HPDE6-E6E7 (cell line): Measurements from ENCODE around the gene EEFSEC.

Experiments used
- DNase-seq: peaks from one replicate; pipeline ENCODE4 v3.0.0; 2011; ENCODE audit warnings: missing footprints; ENCODE audit errors: extremely low spot score

The EEFSEC gene

DNA sequence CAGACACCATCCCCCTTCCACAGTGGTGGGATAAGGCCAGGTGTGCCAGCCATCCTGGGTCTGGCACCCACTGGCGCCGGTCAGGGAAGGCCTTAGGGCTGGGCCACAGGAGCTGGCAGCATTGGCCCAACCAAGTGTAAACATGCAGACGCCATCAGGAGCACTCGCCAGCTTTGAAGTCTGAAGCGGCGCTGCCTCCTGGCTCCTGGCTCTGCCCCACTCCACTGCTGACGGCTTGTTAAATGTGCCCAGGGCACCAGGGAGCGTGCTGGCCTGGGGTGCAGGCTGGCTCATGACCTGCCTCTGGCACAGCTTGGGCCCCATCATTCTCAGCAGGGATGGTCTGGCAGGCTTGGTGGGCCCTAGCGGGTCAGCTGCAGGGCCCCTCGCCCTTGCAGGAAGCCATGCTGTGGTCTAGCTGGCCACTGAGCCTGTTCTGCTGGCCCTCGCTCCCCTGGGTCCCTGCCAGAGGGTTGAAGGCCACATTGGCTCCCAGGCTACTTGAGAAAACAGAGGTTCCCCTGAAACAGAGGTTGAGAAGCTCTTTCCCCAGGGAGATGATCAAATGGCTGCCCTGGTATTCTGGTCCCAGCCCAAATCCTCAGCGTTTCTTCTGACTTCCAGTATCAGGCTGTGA lies 196.8 kb downstream of the EEFSEC start:
- no peak for DNase-seq

DNA sequence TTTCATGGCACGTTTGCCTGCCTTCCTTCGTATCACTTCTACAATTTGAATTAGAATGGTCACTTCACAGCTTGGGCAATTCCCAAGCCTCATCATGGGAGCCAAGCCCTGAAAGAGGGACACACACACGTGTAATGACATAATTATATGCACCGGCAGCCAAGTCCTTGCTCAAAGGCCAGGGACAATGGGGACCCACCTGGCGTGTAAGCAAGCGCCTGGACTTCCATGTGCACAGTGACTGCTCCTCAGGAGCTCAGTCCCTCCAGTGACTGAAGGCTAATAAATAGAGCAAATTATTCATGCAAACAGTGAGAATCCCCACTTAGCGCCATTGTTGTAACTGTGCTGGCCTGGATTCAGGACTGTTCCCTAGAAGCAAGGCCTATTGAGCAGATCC lies 198.3 kb downstream of the EEFSEC start:
- DNase-seq, result no peak

- DNase-seq, result no peak
These were observed 199.0 kb downstream of the EEFSEC start for GRCh38 chr3:128352326-128352725.

GRCh38 chr3:128353361-128353965 lies 200.2 kb downstream of the EEFSEC start:
- DNase-seq, result no peak

DNA sequence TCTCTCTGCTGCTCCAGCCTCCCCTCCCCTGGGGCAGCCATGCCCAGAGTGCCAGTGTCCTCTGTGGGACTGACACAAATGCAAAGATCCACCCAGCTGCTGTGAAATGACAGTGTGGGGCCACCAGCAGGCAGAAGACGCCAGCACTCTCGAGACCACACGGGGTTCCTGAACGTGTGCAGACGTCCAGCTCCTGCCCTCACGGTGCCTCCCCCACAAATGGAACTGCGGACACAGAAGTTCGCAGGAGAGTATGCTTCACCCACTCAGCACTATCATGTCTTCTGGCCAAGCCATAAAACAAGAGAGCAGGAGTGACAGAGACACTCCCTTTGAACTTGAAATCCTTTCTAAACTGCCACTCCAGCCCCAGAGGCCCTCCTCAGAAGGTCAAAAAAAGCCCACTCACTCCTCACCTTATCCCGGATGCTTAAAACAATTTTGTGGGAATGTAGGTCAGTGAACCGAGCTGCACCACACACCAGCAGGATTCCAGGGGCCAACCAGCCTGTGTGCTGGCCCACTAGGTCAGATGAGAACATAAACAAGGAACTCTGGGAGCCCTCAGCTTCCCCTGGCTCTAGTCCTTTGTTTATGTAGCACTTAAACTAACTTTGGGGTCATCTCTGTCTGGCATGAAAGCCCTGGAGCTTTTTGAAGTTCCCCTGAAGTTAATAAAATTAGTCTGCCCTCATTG lies 200.9 kb downstream of the EEFSEC start:
- DNase-seq, result no peak

GRCh38 chr3:128354788-128355542 lies 201.7 kb downstream of the EEFSEC start:
- no peak for DNase-seq

GRCh38 chr3:128355543-128355919 lies 202.2 kb downstream of the EEFSEC start:
- no peak for DNase-seq

DNA sequence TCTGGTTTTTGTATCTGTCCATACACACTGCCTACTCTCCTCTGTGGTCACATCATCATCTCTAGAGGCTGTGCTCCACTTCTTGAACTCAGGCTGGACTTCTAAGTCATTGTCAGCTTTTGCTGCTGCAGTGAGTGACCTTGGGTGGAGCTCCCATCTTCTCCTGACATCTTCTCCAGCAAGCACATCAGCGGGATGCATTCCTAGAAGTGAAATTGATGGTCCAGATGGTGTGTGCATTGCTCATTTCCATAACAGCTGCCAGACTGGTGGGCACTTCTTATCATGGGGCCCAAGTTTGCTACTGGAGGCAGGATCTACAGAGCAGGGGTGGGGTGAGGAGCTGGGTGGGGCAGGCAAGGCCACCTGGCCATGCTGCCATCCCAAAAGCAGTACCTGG lies 203.5 kb downstream of the EEFSEC start:
- DNase-seq, result no peak

DNA sequence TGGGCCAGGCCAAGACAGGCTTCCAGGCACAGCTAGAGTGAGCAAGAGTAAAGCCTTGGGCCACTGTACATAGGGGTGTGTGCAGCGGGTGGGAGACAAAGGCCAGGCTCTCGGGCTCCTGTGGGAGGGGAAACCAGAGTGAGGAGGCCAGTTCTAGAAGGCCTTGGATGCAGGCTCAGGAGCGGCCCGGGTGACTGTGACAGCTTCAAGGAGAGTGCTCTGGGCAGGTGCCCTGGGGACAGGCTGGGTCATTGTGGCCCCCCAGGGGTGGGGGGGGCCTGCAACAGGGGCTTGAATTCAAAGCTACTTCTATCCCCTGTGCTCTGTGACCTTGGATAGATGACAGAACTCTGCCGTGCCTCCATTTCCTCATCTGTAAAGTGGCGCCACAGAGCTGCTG lies 204.3 kb downstream of the EEFSEC start:
- no peak for DNase-seq

GRCh38 chr3:128358156-128358895 lies 205.0 kb downstream of the EEFSEC start:
- DNase-seq, result no peak

DNA sequence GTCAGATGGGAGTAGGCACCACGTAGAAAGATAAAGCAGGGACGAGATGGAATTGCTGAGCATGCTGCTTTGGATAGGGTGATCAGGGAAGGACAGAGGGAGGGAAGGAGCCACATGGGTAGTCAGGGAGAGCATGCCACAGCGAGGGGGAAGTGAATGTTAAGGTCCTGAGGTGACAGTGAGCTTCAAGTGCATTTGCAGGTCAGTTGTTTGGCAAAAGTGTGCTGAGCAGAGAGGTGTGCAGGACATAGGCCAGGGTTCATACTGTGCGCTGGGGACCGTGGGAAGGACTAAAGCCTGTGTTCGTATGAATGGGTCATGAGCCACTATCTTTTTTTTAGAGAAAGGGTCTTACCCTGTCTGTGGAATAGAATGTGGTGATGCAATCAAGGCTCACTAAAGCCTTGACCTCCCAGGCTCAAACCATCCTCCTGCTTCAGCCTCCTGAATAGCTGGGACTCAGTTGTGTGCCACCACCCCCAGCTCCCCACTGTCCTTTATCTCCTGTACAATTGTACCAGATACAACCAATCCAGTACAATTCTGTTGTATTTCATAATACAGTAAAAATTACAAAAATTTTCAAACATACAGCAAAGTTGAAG lies 205.9 kb downstream of the EEFSEC start:
- no peak for DNase-seq

- DNase-seq, result no peak
These were observed 206.8 kb downstream of the EEFSEC start for GRCh38 chr3:128359846-128360642.

DNA sequence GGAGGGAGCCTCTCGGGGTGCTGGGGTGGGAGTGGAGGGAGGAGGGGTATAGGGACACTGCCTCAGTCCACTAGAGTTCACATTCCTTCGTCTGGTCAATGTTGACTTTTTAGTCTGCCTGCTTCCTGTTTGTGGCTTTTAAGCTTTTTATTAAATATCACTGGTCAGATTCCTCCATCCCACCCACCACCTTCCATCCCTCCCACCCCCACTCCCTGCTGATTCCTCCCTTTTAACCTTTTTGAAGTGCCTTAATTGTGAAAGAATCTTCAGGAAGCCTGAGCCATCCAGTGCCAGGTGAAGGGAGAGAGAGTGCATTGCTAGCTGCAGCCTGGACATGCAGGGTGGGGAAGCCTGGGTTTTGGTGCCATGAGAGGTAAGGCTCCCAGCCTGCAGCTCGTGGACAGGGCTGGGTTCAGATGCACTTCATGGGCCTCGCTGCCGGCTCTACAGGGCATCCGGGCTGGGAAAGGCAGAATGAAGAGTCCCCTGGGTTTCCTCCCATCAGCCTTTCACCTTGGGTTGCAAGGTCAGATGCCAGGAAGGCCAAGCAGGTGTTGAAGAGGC lies 207.5 kb downstream of the EEFSEC start:
- no peak for DNase-seq

DNA sequence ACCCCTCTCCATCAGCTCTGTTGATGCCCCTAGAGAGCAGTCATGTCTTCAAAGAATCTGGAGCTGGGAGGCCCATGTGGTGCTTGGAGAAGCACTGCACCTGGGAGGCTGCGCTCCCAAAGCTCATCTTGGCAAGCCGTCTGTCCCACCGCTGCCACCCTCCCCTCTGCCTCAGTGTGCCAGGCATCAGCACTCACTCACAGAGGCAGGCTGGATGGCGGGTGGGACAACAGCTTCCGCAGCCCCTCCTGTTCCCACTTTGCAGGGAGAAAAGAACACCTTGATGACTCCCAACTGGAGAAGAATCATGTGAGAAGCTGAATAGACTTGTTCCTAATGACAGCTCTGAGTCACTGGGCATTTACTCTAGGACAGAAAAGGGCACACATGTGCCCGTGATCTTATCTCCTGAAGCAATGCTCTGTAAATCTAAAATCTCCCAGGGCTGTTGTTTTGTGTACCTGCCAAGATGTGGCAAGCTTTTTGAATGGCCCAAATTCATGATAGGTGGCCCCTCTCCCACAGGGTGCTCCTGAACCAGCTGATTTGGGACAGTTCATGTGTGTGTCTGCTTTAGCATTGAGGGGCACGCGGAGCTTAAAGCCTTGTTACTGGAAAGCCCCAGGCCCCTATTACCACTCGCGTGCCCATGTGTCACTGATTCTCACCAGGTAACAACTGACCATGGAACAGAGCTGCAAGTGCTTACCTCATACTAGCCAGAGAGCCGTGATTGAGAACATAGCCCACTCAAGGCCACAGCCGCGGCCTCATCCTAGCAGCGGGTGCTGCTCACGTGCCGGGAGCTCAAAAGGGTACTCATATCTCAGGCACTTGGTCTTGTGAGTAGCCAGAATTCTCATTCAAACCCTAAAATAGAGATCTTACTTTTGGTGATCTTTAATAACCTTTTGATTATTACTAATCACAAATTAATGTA lies 209.0 kb downstream of the EEFSEC start:
- no peak for DNase-seq

DNA sequence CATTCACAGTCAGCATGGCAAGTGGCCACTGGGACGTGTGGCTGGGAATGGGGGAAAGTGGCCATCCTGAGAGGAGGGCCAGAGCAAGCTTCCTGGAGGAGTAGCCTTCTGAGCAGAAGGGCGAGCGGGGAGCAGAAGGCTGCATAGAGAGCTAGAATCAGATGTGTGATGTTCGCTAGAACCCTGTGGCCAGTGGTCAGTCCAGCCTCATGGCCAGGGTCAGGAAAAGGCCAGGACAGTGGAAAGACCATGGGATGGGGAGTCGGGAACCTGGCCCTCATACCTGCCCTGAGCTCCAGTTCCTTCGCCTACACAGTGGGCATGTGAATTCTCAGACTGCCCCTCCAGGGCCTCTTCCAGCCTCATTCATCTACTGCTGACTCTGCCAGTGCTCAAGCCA lies 211.0 kb downstream of the EEFSEC start:
- no peak for DNase-seq

GRCh38 chr3:128364808-128365360 lies 211.6 kb downstream of the EEFSEC start:
- DNase-seq, result no peak

DNA sequence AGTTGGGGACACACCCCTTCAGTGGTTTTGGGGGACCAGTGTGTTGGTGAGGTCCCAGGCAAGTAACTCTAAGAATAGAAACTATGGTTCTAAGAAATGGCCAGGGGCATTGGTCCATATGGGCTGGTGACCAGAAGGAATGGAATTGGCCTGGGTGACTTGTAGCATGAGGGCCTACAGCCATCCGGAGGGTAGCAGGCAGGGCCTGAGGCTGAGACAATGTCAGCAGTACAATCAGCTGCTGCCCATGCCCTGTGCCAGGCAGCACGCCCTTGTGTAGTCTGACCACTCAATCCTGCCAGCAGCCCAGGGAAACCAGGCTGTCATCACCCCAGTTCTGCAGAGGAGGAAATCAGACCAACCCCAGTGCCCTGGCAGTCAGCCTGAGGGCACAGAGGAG lies 212.9 kb downstream of the EEFSEC start:
- DNase-seq, result no peak

GRCh38 chr3:128366652-128367051 lies 213.4 kb downstream of the EEFSEC start:
- no peak for DNase-seq

DNA sequence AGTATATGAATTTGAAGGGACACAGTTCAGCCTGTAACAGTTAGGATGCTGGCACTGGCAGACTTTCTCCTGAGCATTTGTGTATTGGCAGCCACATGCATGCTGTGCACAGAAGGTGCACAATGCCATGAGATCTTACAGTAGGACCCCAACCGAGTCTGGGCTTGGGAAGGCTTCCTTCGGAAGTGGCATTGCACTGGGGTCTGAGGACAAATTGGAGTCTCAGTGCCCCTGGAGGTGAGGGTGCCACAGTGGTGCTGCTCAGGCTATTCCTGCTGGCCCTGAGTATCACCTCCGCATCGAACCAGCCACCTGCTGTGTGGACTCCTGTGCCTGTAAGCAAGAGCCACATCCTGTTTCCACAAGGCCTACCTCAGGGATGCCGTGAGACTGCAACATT lies 213.9 kb downstream of the EEFSEC start:
- DNase-seq, result no peak
